ENCODE results near the gene KCNC3. TPM values are rescaled to one million over a fixed set of nuclear protein-coding genes. Genes with fewer than 3 reads are reported as not detected.

The KCNC3 gene
- under 0.01 TPM in 1 of 2 replicates, not detected in the other for total RNA-seq

DNA sequence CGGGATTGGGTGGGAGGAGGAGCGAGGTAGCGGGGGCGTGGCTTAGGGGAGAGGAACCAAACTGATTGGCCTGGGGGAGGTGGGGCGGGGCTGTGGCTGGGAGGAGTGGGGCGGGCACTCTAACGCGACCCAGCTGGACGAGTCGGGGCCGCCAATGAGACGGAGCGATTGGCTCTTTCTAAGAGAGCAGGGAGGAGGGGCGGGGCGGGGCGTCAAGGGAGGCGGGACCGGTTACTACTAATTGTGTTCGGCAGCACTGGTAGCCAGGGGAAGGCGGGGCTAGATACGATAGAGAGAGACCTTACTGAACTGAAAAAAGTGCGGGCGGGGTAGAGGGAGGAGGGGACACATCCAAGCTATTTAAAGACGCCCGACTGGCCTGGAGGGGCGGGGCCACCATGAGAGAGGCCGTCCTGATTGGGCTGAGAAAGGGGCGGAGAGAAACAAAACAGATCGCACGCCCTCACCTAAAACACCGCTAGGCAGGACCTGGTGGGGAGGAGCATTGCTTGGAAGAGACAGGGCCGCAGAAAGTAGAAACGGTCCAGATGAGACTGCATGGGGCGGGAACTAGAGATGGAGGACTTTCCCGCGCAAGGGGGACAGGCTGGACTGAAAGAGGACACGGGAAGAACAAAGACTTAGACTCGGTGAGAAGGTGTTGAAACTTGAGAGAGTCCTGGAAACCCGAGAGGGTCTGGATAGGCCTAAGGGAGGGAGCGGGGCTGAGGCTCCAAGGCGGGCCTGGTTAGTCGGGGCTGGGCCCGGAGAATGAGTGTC, at the start of gene KCNC3:
TSS of gene KCNC3 (minus strand) at position 232 of the 780 bp plus-strand sequence. CDS start 295 bp downstream, outside the sequence.

GRCh38 chr19:50376166-50377050, 47.2 kb upstream of the KCNC3 start, which contains the start of gene NR1H2:
Gene NR1H2, plus strand, starts transcription at chr19:50376457. Its CDS starts 1,149 bp downstream, at chr19:50377606.

DNA sequence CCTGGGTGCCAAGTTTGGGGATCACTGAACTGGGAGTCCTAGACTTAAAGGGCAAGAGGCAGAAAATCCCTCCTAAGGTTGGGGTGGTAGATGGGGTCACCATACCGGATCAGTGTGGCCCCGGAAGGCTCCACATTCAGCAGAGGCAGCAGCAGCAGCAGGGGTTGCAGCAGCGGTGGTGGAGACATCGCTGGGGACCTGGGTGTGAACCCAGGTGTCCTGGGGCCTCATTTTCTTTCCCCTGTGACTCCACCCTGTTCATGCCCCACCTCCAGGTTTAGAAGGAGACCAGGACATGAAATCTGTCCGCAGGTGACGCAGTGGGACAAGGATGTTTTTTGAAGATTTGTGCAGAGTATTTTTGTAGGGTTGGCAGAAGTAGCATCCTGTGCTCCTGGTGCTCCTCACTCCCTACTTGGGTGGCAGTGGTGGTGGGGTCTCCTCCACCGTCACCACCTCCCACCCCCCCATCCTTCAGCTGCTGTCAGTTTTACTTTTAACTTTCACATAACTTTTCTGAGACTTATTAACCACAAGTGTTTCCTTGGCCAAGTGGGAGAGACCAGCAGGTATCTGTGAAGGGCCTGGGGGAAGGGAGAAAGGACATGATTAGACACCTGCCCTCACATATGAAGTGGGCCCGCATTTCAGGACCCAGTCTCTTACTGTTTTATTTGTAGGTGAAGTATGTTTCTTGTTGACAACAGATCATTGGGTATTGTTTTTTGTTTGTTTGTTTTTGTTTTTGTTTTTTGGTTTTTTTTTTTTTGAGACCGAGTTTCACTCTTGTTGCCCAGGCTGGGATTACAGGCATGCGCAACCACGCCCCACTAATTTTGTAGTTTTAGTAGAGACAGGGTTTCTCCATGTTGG, 36.5 kb upstream of the KCNC3 start, which contains the start of gene NAPSA:
TSS of gene NAPSA (minus strand) at position 206 of the 873 bp plus-strand sequence. CDS start at position 188, 18 bp downstream.

Other genes with a start within 250 kb of the KCNC3 start
- not detected in 2 replicates for gene IZUMO2, start 166.1 kb downstream of the KCNC3 start, total RNA-seq
- gene MYH14, start 125.8 kb downstream of the KCNC3 start, total RNA-seq, result under 0.01 TPM in 1 of 2 replicates, not detected in the other
- gene NAPSA, start 36.3 kb upstream of the KCNC3 start, total RNA-seq, result not detected in 2 replicates
- 69.3 and 72.4 TPM in 2 replicates for gene NR1H2, start 47.1 kb upstream of the KCNC3 start, total RNA-seq
- gene POLD1, start 55.0 kb upstream of the KCNC3 start, total RNA-seq, result 12.3 and 16.9 TPM in 2 replicates
- gene SPIB, start 89.6 kb upstream of the KCNC3 start, total RNA-seq, result not detected in 2 replicates
- gene MYBPC2, start 103.5 kb upstream of the KCNC3 start, total RNA-seq, result not detected in 2 replicates
- 52.0 and 57.8 TPM in 2 replicates for gene EMC10, start 147.1 kb upstream of the KCNC3 start, total RNA-seq
- gene GARIN5A, start 147.5 kb upstream of the KCNC3 start, total RNA-seq, result 0.32 TPM in 1 of 2 replicates, not detected in the other
- gene JOSD2, start 181.8 kb upstream of the KCNC3 start, total RNA-seq, result 27.3 and 27.6 TPM in 2 replicates
- not detected in 2 replicates for gene ASPDH, start 184.5 kb upstream of the KCNC3 start, total RNA-seq
- gene LRRC4B, start 239.1 kb upstream of the KCNC3 start, total RNA-seq, result under 0.01 and 0.16 TPM in 2 replicates

Data from hair follicle dermal papilla cell (primary cell).